ENCODE results near the gene ZNF280A.
"Not testable (repeated sequence)": the region's sequence is repeated elsewhere in the genome, so short reads cannot be mapped to it uniquely, and the experiment has no call there.

Gene ZNF280A

GRCh38 chr22:22510833-22511232, 9.2 kb downstream of the ZNF280A start:
- not testable (repeated sequence) for ATAC-seq

GRCh38 chr22:22509912-22510311, 10.2 kb downstream of the ZNF280A start:
- ATAC-seq: not testable (repeated sequence)

DNA sequence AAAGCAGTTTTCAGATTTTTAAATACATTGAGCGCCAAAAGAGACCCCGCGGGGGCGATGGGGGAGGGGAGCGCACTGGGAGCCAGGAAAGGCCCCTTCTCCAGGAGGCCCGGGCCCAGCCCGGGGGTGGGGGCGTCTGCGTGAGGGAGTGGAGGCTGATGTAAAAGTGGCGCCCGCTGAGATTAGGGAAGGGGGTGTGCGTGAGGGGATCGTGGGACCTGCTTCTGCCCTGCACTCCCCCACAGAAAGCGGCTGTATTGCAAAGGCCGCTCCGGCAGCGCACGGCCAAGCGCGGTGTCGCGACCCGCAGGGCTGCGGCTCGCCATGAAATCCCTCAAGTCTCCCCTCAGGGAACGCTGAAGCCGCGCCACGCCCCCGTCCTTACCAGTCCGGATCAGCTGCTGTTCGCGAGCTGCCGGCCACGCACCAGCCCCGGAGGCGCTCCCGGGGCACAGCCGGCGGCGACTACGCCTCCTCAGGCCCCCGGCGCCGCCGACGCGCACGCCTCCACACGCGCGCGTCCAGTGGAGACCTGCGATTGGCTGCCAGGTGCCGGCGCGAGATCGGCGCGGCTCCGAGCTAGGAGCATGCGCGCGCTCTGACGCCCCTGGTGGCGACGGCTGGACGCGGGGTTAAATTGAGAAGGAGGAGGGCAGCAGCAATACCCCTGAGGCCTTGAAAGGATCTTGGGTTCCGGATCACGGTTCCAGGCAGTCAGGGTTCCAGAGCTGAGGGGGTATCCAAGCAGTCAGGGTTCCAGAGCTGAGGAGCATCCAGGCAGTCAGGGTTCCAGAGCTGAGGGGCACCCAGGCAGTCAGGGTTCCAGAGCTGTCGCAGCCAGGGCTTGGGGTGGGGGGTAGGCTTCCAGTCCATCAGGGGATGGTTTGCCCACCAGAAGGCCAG, 11.5 kb downstream of the ZNF280A start, which contains the start of gene ZNF280B:
Gene ZNF280B (minus strand): TSS at position 469 of the 903 bp plus-strand sequence. CDS start 19,344 bp downstream, outside the sequence.
- ATAC-seq: peak; percentile 96 to 98

GRCh38 chr22:22507743-22508273, 12.3 kb downstream of the ZNF280A start:
- ATAC-seq: no peak

DNA sequence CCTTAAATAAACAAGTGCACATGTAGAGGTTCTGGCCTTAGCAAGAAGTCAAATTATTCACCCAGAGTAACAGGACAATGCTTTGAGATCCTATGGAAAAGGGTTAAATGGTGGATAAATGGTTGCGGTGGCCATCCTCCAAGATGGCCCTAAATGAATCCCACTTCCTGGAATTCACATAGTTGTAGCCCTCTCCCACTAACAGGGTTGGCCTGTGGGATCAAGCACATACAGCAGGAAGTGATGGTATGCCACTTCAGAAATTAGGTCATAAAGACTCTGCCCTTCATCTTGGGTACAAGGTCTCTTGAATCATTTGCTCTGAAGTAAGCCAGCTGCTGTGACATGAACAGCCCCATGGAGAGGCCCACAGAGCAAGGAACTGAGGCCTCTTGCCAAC, 13.3 kb downstream of the ZNF280A start:
- ATAC-seq: no peak

DNA sequence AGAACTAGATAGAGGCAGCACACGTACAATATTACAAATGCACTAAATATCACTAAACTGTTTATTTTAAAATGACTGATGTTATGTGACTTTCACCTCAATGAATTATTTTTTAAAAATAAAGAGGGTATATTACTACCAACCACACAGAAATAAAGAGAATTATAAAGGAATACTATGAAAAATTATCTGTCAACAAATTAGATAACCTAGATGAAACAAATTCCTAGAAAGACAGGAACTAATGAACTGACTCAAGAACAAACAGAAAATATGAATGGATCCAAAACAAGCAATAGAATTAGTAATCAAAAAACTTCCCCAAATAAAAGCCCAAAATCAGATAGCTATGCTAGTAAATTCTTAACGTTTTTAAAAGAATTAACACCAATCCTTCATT, 21.8 kb downstream of the ZNF280A start:
- ATAC-seq: no peak

DNA sequence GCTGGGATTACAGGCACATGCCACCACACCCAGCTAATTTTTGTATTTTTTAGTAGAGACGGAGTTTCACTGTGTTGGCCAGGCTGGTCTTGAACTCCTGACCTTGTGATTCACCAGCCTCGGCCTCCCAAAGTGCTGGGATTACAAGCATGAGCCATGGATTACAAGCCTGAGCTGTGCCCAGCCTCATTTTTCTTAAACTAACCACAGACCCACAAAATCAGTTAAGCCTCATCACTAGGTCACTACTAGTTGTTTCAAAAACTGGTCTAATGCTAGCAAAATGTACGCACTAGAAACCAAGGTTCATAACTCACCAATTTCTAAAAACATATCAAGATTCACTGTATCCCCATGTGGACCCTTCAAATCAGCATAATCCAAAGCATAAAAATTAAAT, 28.5 kb downstream of the ZNF280A start:
- not testable (repeated sequence) for ATAC-seq

DNA sequence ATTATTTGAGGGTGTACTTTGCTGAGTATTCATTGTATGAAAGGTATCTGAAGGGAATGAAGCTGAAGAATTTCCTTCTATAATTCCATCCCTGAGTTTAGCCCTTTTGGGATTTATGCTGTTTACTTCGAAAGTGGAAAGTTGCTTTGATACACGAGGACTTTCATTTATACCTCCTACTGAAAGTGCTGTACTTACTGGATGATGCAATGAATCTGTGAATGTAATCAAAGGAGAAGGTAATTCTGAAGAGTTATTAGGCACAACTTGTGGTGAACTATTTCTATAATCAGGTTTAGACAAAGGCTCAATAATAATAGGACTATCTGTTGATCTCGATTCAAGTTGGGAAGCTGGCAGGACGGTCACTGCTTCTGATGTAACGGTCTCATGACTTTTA, 31.3 kb downstream of the ZNF280A start:
- ATAC-seq: no peak

GRCh38 chr22:22487869-22488597, 32.0 kb downstream of the ZNF280A start:
- no peak for ATAC-seq

GRCh38 chr22:22487059-22487458, 33.0 kb downstream of the ZNF280A start:
- ATAC-seq: no peak

DNA sequence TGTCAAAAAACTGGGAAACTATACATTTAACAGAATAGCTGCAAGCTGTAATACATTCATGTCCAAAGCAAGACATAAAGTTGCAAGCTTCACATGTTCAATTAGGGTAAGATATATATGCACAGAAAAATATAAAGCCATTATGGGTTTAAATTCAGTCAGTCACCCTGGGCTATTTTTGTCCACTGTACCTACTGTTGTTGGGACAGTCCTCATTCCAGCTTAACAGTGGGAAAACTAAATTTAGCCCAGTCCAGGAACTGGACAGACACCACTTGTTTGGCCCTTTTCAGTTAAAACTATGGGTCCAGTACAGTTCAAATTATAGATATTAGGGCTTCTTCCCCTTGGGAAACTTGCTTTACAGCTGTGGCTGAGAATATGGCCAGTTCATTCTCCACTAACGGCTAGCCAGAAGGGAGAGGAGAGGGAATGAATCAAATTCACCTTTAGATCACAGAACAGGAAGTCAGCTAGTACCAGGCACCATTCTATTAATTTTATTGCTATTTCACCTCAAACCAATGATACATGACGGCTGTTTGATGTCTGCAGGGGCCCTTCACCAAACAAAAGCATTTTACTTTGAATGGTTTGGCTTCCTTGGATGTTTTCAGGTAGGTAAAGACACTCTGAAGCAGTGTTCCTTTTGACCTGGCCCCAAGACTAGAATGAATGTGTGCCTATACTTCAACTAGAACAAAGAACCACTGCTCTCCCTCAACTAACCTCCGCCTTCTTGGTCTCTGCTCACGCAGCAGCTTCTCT, 33.8 kb downstream of the ZNF280A start:
- no peak for ATAC-seq

DNA sequence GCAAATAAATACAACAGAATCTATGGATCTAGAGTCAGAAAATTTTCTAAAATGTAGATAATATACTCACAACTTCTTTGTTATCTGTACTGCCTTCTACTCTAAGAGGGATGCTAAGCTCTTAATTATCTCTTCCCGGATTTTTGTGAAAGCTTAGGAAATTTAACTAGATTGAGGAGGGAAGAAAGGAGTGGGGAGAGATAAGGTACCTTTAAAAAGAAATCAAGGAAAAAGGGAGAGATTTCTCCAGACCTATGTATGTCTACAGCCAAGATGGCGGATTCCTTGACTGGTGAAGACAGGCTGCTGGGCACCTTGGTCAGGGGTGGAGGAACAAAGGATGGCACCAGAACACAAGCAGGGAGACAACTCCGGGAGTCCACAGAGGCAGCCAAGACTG, 34.5 kb downstream of the ZNF280A start:
- no peak for ATAC-seq

GRCh38 chr22:22484023-22484422, 36.0 kb downstream of the ZNF280A start:
- ATAC-seq: no peak

GRCh38 chr22:22480940-22481339, 39.1 kb downstream of the ZNF280A start:
- ATAC-seq: no peak

- ATAC-seq: no peak
Measured at GRCh38 chr22:22479999-22480532, 40.0 kb downstream of the ZNF280A start.

- ATAC-seq: no peak
Measured at GRCh38 chr22:22479116-22479515, 41.0 kb downstream of the ZNF280A start.

- no peak for ATAC-seq
Measured at GRCh38 chr22:22478470-22478869, 41.6 kb downstream of the ZNF280A start.

DNA sequence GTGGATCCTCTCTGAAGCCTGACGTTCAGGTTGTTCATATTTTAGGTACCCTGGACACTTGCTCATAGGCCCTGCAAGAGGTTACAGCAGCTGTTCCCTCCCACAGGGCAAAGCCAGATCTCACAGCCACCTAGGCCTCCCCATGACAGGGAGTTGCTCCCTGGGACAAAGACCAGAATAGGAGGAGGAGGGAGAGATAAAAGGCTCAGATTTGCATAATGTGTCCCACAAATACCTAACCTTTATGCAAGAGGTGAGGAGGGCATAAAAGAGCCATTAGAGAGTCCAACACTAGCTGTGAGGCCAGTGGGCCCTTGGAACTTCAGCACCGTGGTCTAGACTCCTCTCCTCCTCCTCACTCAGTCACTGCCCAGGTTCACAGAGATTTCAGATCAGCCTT, 45.3 kb downstream of the ZNF280A start:
- no peak for ATAC-seq

DNA sequence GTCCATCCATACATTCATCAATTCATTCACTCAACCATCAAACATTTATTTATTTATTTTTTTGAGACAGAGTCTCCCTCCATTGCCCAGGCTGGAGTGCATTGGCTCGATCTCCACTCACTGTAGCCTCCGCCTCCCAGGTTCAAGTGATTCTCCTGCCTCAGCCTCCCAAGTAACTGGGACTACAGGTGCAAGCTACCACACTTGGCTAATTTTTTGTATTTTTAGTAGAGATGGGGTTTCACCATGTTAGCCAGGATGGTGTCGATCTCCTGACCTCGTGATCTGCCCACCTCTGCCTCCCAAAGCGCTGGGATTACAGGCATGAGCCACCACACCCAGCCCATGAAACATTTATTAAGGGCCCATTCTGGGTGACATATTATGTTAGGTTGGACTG, 49.0 kb downstream of the ZNF280A start:
- ATAC-seq: not testable (repeated sequence)

DNA sequence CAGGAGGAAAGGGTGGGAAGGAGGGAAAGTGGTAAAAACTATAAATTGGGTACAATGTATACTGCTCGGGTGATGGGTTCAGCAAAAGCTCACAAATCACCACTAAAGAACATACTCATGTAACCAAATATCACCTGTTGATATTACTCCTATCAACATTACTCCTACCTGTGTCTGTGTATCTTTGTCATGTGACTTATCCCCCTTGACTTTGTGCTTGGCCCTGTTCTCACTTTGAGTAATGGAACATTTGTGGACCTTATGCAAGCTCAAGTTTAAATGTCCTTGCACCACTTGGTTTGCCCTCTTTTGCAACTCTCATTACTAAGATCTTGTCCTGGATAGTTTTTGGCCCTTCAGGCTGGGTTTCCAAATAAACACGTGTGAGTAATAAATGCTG, 50.5 kb downstream of the ZNF280A start:
- no peak for ATAC-seq

DNA sequence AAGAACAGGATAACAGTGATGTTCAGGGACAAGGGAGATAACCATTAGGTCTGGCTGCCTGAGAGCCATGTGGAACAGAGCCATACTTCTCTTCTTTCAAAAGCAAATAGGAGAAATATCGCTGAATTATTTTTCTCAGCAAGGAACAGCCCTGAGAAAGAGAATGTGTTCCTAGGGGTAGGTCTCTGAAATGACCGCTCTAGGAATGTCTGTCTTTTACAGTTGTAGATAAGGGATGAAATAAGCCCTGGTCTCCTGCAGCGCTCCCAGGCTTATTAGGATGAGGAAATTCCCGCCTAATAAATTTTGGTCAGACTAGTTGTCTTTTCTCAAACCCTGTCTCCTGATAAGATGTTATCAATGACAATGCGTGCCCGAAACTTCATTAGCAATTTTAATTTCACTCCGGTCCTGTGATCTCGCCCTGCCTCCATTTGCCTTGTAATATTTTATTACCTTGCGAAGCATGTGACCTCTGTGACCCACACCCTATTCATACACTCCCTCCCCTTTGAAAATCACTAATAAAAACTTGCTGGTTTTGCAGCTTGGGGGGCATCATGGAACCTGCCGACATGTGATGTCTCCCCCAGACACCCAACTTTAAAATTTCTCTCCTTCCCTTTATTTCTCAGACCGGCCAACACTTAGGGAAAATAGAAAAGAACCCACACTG, 51.1 kb downstream of the ZNF280A start:
- ATAC-seq: not testable (repeated sequence)

DNA sequence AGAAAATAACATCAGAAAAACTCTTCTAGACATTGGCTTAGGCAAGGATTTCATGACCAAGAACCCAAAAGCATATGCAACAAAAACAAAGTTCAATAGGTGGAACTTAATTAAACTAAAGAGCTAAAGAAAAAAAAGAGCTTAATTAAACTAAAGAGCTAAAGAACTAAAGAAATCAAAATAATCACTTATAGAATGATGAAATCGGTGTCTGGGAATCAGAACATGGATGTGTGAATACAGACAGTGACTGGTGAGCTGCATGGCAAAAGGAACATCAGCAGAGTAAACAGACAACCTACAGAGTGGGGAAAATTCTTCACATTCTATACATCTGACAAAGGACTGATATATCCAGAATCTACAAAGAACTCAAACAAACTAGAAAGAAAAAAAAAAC, 53.0 kb downstream of the ZNF280A start:
- no peak for ATAC-seq

Measured in activated CD4-positive, CD25-positive, alpha-beta regulatory T cell treated with anti-CD3 and anti-CD28 coated beads, Interleukin-2, amount 50 U/mL, for 24 hours (primary cell).